NK-92 (cell line): ENCODE results near the gene EFCAB11.

Source experiments
- DNase-seq: peaks from one replicate; lab custom pipeline; 2025; ENCODE audit not compliant: unreplicated experiment; lab: John Stamatoyannopoulos, UW

EFCAB11 gene

DNA sequence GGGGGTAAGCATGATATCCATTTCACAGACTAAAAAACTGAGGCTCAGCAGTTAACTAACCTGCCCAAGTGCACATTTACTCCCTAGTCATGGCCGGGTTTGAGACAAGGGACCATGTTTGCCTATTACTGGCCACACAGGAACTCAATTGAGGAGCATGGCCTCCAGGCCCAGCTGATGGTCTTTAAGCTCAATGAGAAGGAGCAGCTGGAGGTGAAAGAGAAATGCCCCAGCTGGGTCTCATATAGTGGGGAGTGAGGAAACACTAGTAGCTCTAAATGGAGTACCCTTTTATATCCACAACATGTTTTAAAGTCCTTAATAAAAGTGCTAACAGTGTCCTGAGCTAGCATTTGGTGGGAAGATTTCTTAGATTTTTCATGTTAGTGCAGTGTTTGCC lies 2.8 kb upstream of the EFCAB11 start:
- no peak for DNase-seq

DNA sequence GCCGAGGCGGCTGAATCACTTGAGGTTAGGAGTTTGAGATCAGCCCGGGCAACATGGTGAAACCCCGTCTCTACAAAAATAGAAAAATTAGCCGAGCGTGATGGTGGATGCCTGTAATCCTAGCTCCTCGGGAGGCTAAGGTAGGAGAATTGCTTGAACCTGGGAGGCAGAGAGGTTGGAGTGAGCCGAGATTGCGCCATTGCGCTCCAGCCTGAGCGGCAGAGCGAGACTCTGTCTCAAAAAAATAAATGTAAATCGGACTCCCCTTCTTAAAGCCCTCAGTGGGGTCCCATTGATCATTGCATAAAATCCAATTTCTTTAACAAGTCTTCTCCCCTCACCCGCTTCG lies 2.1 kb upstream of the EFCAB11 start:
- no peak for DNase-seq

DNA sequence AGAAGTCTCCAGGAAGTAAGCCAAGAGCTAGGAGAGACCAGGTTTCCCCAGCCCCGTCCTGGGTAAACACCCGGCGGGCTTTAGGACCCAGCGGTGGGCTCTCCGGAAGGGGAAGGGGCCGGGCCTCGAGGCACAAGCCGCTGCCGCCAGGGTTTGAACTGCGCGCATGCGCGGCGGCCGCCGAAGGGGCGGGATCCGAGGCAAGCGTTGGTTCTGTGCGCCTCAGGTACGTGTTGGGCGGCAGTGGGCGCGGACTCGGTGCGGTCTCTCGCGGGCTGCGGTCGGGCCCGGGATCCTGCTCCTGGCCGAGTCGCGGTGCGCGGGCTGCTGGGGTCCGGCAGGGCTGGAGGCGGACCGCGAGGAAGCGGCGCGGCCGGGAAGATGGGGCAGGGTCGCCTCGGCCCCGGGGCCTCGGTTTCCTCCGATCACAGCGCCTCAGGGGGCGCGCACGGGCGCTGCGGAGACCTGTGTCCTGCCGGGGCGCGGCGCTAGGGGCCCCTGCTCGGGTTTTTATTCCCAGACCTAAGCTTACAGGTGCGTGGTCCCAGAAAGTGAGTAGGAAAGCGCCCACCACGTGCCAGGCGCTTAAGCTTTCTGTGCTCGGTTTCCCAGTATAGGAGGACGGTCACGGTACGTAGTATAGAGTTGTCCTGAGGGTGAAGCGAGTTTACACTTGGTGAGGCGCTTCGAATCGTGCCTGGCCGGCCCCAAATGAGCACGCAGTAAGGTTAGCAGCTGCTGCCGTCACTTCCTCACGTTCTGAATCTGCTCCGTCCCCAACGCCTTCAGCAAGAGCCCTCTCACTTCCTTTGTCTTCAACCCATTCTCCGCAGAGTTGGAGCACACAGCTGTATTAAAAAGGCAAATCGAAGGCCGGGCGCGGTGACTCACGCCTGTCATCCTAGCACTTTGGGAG lies 1.5 kb upstream of the EFCAB11 start, which contains the start of gene TDP1:
Gene TDP1 (plus strand): TSS at position 183 of the 916 bp plus-strand sequence. CDS start 7,188 bp downstream, outside the sequence.
- peak; percentile 74 for DNase-seq

DNA sequence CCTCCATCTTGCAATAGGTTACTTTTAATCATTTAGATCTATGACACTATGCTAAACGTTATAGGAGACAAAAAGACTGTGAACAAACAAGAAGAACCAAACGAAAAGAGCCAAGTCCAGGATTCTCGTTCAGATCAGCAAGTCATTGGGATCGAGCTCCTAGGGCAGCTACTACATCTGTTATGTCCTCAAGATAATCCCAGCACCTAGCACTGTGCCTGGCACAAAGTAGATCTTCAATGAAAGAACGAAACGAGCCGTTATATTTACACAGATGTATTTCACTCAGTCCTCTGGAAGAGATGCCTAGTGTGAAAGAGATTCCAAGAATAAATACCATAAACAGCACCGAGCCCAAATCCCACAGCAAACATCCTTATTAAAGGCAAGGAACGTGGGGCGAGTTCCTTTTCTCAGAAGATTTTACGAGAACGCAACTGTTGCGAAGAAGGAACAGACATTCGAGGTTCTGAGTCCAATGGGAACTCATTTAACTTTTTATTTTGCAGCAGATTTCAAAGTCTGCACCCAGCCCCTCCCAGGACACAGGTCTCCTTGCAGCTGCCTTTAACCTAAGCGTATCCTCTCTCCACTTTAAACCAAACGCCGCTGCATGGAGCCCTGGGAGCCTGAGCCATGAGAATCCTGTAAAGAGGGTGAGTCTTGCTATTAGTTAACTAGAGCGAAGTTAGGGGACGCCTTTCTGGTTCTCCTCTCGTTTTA lies 653 bp upstream of the EFCAB11 start:
- DNase-seq = no peak

DNA sequence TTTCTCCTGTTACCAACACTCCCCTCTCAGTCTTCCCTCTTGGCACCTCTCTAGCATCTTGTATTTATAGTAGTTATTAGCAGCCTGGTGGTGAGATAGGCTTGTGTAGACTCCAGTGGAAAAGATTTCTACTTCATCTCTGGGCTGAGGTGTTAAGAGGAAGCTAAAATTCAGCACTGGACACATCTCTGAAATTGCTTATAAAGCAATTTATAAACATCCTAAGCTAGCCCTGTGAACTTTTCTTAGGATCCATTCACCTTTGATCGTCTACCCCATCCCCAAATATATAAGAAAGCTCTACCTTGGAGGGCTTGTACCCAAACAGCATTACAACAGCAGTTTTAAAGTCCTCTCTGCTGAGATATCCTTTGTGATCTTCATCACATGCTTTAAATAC lies 928 bp downstream of the EFCAB11 start:
- DNase-seq = no peak

DNA sequence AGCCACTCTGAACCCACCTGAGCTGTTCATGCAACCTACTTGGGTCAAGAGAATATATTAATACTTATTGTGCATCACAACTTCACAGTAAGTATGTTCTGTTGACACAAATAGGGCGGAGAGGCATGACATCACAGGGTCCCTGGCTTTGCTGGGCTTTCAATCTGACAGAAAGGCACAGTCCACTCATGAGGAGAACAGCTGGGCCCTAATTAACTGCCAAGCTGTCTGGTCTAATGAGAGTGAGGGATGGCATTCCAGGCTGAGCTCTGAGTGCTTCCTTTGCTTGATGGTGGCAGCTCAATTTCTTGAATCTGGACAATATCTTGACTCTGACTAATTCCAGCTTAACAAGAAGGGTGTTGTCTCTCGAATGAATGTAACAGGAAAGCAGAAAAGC lies 2.0 kb downstream of the EFCAB11 start:
- no peak for DNase-seq

DNA sequence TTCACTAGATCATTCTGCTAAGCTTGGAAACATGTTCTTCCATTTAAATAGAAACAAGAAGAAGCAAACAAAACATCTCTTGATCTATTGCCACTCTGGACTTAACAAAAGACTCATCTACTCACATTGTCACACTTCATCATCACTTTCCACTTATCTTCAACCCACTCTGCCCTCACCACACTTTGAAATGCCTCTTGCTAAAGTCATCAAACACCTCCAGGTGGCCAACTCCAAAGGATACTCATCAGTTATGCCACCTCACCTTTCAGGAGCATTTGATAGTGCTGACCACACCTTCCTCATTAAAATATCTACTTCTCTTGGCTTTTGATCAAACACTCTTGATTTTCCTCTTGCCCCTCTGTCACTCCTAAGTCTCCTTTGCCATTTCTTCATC lies 7.2 kb downstream of the EFCAB11 start:
- DNase-seq = no peak

DNA sequence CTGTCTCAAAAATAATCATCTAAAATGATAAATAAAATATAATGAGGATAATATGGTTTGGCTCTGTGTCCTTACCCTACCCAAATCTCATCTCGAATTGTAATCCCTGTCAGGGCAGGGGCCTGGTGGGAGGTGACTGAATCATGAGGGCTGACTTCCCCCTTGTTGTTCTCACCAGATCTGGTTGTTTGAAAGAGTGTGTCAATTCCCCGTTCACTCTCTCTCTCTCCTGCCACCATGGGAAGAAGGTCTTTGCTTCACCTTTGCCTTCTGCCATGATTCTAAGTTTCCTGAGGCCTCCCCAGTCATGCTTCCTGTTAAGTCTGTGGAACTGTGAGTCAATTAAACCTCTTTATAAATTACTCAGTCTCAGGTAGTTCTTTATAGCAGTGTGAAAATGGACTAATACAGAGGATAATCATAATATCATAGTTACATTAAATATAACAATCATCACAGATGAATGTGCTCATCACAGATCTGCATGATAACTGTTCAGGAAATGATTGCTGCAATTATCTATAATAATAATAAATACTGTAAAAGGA lies 12.6 kb downstream of the EFCAB11 start:
- no peak for DNase-seq

DNA sequence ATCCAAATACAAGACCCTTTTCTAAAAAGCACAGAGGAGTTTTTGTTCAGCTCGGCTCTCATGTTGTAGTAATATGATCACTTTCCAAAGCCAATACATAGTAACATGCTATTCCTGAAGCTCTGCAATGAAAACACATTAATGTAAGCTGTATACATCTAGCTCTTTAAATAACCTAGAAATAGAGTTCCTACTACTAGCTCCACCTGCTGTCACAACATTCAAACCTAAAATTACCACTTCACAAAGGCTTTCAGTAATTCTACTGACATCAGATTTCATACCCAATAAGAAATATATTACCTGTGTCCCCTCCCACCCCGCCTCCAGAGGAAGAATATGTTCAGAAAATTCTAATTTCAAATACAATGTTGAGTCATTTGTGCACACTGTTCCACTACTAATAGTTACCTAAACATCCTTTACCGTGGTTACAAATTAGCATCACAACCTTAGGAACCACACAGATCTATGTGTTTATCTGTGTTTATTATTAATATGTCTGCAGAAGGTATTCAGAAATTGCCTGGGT lies 17.8 kb downstream of the EFCAB11 start:
- DNase-seq = no peak

DNA sequence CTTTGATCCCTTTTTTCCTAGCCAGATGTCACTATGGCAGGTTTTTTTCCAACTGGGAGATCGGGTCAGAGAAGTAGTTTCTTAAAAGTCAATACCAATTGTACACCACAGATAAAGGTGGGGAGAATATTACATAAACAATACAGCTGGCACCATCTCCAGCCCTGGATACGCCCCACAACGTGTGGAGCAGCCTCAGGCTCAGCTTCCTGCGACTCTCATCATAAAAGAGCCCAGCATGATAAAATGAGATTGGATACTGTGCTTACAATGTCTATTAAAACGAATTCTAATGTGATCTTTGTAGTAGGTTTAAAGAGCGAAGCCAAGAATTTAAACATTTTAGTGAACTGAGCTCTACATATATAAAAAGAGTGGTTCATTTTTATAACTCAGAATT lies 21.5 kb downstream of the EFCAB11 start:
- no peak for DNase-seq

DNA sequence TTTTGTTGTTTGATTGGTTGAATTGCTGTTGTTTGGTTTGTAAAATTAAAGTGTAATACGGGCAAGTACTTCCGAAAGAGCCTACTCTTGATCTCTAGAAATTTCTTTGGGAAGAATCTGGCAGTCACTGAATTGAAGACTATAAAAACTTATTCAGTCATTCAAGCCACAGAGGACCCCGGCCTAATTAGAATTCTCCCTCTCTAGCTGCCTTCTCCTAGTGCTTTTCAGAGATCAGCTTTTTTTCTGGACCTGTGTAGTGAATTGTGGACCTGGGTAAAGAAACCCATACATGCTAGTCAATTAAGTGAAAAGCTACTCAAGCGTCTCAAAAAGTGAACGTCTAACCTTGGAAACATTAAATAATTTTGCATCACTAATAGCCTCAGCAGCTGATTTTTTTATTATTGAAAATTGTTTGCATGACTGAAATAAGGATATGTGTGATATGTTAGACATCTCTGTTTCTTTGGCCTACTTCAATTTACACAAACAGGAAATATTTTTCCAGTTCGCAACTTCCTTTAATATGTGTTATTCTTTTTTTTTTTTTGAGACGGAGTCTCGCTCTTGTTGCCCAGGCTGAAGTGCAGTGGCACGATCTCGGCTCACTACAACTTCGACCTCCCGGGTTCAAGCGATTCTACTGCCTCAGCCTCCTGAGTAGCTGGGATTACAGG lies 27.2 kb downstream of the EFCAB11 start:
- no peak for DNase-seq

DNA sequence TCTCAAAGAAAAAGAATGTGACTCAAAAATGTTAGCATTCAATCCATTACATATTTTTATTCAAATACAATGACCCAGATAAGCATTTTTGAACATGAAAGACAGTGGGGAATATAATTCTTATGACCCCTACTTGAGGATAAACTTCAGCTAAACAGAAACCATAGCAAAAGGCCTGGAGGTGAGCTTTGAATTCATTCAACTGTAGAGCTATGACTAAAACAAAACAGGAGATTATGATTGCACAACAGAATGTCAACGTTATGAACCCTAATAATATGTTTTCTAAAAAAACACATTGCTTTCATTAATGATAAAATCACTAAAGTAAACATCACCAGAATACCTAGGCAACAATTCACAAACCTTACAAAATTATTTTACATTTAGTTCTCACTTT lies 27.8 kb downstream of the EFCAB11 start:
- DNase-seq = no peak

DNA sequence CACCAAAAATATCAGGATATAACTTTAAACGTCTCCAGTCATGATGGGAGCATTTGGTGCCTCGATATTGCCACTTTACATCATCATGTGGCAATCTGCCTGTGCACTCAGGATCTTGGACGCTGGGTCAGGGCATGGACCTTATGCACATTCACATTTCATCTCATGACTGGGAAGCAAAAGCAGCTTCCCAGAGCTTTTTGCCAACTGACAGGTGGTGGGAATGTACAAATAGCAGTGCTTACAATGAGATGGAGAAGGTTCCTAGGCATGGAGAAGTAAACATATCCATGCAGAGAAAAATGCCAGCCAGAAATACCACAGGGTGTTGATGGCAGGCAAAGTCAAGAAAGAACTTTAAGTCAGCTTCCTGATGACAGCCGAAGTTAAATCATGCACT lies 30.3 kb downstream of the EFCAB11 start:
- DNase-seq = no peak

DNA sequence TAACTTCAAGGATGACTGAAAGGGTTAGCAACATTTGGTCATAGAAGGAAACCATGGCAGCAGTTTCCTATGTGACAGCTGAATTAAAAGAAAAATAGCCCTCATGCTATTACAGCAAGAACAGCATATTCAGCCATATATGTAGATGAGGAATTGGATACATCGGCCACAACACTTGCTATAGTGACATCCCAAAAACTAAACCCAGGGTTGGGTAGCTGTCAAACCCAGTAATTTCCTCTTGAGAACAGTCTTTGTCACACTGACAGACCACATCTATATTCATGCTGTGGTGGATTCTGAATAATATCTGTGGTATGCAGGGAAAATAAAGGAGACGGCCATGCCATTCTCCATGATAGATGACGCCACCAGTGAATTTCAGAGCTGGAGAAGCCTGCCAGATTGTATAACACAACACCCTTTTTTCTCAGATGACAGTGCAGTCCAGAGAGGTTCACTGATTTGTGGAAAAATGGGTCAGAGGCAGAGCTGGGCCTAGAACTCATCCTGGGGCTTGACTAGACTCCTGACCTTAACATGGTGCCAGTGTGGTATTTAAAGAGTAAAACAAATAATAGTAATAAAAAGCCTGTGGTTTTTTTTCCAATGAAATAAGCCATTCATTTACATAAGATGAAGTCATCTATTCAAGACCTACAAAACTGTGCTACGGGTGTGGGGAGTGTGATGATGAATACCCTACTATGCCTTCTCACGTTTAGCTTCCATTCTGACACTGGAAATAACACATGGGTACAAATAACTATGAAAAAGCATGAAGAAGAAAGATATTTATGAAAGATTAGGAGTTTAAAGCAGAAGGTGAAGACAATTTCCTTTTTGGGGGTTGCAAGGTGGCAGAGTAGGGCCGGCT lies 32.3 kb downstream of the EFCAB11 start:
- no peak for DNase-seq

DNA sequence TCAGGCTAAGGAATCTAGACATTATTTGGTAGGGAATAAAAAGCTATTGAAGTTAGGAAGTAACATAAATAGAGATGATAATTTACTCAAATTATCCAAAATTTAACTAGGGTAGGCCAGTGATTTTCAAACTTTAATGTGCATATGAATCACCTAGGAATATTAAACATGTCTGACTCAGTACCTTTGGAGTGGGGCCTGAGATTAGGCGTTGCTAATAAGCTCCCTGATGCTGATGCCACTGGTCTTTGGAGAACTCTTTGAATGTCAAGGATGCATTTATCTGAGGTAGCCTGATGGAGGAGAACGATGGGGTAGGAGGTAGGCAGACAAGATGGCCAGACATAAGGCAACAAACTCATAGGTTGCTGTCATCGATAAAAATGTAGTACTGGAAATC lies 33.2 kb downstream of the EFCAB11 start:
- DNase-seq = no peak

DNA sequence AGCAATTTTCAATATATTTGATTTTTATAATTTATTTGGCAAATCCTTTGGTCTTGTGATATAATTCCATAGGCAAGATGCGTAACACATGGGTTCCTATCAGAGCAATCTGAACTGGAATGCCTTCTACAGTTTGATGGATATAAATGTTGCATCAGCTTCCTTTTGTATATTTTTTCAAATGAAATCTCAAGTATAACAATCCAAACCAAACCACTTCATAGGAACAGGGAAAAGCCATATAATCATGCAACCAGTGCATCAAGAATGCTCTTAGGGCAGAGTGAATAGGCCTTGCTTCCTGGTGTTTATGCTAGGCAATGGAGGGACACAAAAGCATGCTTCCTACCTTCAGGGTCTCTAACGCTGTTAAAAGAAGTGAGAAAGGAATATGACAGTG lies 34.5 kb downstream of the EFCAB11 start:
- no peak for DNase-seq

DNA sequence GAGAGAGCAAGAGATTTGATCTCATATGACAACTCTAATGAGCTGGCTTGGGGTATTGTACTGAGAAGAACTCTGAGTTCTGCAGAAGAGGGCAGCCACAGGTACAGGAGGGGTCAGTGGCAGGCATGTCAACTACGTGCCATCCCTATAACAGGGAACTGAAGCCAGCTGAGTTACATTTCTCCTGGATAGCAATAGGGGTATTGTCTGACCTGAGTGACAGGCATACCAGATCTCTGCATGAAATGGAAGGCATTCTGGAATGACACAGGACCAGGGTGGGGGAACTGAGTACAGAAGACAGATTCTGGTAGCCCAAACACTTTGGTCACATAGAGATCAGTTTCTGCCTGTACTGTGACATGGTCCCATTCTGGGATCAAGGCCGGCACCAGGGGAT lies 35.8 kb downstream of the EFCAB11 start:
- DNase-seq = no peak

DNA sequence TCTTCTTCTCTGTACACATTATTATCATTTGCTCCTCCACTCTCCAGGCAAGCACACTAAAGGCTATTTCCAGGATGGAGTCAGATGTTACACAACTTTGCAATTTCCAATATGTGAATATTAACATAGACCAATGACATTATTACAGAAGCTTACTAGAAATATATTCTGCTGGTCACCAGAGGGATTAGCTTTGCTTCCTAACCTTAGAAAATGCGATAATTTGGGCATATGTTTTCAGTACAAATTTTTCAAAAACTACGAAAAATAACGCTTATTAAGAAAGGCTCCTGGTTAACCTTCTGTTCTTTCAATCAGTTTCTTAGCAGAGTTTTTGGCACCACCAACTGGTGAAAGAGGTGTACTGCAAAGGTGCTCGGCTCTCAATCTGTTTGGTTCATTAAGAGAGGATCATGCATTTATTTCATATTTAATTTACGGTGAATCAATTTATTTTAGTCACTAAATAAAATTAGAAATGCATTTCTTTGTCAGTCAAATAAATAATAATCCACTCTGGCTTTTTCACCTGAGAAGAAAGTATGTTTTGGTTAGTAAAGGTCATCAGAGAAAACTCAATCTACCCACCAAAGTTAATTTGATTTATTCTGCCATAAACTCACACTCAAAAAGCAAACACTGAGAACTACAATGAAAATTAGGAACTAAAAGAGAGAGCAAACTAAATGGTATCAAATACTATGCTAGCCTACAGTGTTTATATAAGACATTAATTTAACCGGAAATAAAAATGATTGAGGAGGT lies 39.2 kb downstream of the EFCAB11 start:
- DNase-seq = no peak

DNA sequence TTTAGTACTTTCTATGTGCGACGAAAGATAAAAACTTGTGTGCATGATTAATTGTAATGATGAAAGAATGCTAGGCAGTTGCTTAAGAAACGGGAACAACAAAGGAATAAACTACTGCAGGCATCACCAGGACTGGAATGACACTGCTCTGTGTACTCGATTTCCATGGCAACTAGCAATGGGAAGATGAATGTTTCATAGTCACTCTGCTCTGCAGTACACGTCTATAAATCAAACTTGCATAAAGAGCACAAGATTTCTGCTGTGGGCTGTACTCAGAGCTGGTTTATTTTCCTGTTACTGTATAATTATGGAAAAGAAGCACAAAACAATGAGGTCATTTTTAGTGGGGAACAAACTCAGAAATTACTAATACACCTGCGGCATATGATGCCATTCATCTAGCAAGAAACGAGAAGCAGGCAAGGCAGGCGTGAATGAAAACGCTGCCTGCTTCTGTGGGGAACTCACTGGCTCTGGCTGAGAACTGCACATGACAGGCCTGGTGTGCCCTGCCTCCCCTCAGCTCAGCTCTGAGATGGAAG lies 41.8 kb downstream of the EFCAB11 start:
- no peak for DNase-seq
